SU-DHL-6 (cell line): ENCODE results near the gene KIF2C.

Experiments used
- EZH2phosphoT487 ChIP-seq: fragments of 200-600 bp; sonication (generic), shearing (Covaris generic); conservative IDR thresholded peaks from 2 replicates; pipeline ENCODE4 v1.6.1; 2018; ENCODE audit warnings: mild to moderate bottlenecking, antibody characterized with exemption, low read length, moderate library complexity, mixed read lengths
- TF ChIP-seq, protein P1 (sequence below): fragments of 200-600 bp; sonication (generic); IDR thresholded peaks from one replicate; pipeline ENCODE4 v1.5.1; 2017; ENCODE audit warnings: antibody characterized with exemption, mild to moderate bottlenecking, low read length, moderate library complexity; ENCODE audit not compliant: insufficient read depth, poor library complexity, severe bottlenecking

DNA sequence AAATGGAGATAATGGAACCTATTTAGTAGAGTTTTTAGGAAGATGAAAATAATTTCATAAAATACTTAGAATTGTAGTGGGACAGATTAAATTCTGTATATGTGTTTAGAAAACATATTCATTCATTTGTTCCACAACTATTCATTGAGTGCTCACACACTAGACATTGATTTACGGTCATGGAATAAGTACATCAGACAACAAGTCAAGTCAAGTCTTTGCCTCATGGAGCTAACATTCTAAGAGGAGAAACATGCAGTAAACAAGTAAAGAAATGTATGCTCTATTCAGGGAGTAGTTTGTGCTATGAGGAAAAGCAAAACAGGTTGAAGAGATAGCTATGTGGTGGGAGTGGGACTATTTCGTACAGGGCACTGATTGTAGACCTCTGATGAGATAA is 77.7 kb downstream of the KIF2C start:
- TF ChIP-seq, protein P1, sequence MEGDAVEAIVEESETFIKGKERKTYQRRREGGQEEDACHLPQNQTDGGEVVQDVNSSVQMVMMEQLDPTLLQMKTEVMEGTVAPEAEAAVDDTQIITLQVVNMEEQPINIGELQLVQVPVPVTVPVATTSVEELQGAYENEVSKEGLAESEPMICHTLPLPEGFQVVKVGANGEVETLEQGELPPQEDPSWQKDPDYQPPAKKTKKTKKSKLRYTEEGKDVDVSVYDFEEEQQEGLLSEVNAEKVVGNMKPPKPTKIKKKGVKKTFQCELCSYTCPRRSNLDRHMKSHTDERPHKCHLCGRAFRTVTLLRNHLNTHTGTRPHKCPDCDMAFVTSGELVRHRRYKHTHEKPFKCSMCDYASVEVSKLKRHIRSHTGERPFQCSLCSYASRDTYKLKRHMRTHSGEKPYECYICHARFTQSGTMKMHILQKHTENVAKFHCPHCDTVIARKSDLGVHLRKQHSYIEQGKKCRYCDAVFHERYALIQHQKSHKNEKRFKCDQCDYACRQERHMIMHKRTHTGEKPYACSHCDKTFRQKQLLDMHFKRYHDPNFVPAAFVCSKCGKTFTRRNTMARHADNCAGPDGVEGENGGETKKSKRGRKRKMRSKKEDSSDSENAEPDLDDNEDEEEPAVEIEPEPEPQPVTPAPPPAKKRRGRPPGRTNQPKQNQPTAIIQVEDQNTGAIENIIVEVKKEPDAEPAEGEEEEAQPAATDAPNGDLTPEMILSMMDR = no peak
- TF ChIP-seq EZH2phosphoT487 = no peak
